ENCODE data around the gene REV3L. TPM values are rescaled to one million over a fixed set of nuclear protein-coding genes. Genes with fewer than 3 reads are reported as not detected.

REV3L gene
- polyA plus RNA-seq, 2 of the 4 experiments (the other 2 are of a cell fraction), result 4.1 to 12.4 TPM

- TF ChIP-seq NR3C1 (IDR thresholded peaks at IDR 0.05) (no peak), TP53 (CRISPR knock-in tag; IDR thresholded peaks at IDR 0.05) (no peak), FOSL2 (IDR thresholded peaks at IDR 0.05) (no peak), FOSL2 (CRISPR knock-in tag; IDR thresholded peaks at IDR 0.05) (no peak), CHD4 (IDR thresholded peaks at IDR 0.05; ENCODE audit: borderline replicate concordance) (no peak), ZSCAN20 (CRISPR knock-in tag; IDR thresholded peaks at IDR 0.05) (no peak), GATA3 (IDR thresholded peaks at IDR 0.05; ENCODE audit: borderline replicate concordance) (no peak), EP300 (IDR thresholded peaks at IDR 0.05) (no peak), BHLHE40 (IDR thresholded peaks at IDR 0.05; ENCODE audit: low read depth, low read length) (no peak), NPAS2 (CRISPR knock-in tag; IDR thresholded peaks at IDR 0.05; ENCODE audit: borderline replicate concordance) (no peak), RCOR1 (IDR thresholded peaks at IDR 0.05; ENCODE audit: low read depth, low read length) (no peak)
- TF ChIP-seq, protein P1, sequence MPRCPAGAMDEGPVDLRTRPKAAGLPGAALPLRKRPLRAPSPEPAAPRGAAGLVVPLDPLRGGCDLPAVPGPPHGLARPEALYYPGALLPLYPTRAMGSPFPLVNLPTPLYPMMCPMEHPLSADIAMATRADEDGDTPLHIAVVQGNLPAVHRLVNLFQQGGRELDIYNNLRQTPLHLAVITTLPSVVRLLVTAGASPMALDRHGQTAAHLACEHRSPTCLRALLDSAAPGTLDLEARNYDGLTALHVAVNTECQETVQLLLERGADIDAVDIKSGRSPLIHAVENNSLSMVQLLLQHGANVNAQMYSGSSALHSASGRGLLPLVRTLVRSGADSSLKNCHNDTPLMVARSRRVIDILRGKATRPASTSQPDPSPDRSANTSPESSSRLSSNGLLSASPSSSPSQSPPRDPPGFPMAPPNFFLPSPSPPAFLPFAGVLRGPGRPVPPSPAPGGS (IDR thresholded peaks at IDR 0.05), result no peak
- no peaks in the 10 kb centered on the region for H3K4me1 ChIP-seq
- POLR2A ChIA-PET, result no interaction called here
- H3K9me3 ChIP-seq, result no peaks in the 10 kb centered on the region
- no peak overlapping the region for H3K4me3 ChIP-seq
- DNase-seq (ENCODE audit: low read depth in 1 of 2, low spot score in 1 of 2) (no peak), FAIRE-seq (no peak), ATAC-seq (no peak)
- H3K4me2 ChIP-seq, result no peak overlapping the region
- 94% methylated on average over 8 of the region's 8 CpGs for whole genome bisulfite sequencing (ENCODE audit: missing lambda C conversion rate)
- H3K27ac ChIP-seq, result no peak overlapping the region
- CTCF ChIA-PET, result no interaction called here
These were observed 47.6 kb upstream of the REV3L start for GRCh38 chr6:111530667-111531066.

- POLR2A ChIA-PET, result no interaction called here
These were observed 47.2 kb upstream of the REV3L start for GRCh38 chr6:111530218-111530617.

GRCh38 chr6:111527367-111527766 is 44.3 kb upstream of the REV3L start:
- H3K27ac ChIP-seq, result no peak overlapping the region
- ATAC-seq (no peak), DNase-seq (ENCODE audit: low read depth in 1 of 2, low spot score in 1 of 2) (no peak), FAIRE-seq (no peak)
- no peaks in the 10 kb centered on the region for H3K4me1 ChIP-seq
- H3K4me3 ChIP-seq, result no peak overlapping the region
- no peak overlapping the region for H3K4me2 ChIP-seq
- POLR2A ChIA-PET, result no interaction called here
- no peaks in the 10 kb centered on the region for H3K9me3 ChIP-seq
- CTCF ChIA-PET, result no interaction called here
- TF ChIP-seq FOSL2 (IDR thresholded peaks at IDR 0.05) (no peak), FOSL2 (CRISPR knock-in tag; IDR thresholded peaks at IDR 0.05) (no peak), CHD4 (IDR thresholded peaks at IDR 0.05; ENCODE audit: borderline replicate concordance) (no peak), HOXB13 (CRISPR knock-in tag; IDR thresholded peaks at IDR 0.05; ENCODE audit: low read depth) (no peak), CBX8 (IDR thresholded peaks at IDR 0.05) (no peak), FOXS1 (CRISPR knock-in tag; IDR thresholded peaks at IDR 0.05) (no peak), RAD21 (conservative IDR thresholded peaks at IDR 0.05 in 1 of 2, IDR thresholded peaks at IDR 0.05 in 1 of 2) (no peak), NFE2L2 (conservative IDR thresholded peaks at IDR 0.05; ENCODE audit: low read length) (no peak), POLR2A (IDR thresholded peaks at IDR 0.05; ENCODE audit: low read length) (no peak), HEYL (CRISPR knock-in tag; IDR thresholded peaks at IDR 0.05) (no peak), SMC3 (IDR thresholded peaks at IDR 0.05) (no peak), REST (IDR thresholded peaks at IDR 0.05) (no peak), HOXB5 (CRISPR knock-in tag; IDR thresholded peaks at IDR 0.05) (no peak), E2F6 (IDR thresholded peaks at IDR 0.05; ENCODE audit: borderline replicate concordance, low read depth) (no peak)
- TF ChIP-seq, protein P2, sequence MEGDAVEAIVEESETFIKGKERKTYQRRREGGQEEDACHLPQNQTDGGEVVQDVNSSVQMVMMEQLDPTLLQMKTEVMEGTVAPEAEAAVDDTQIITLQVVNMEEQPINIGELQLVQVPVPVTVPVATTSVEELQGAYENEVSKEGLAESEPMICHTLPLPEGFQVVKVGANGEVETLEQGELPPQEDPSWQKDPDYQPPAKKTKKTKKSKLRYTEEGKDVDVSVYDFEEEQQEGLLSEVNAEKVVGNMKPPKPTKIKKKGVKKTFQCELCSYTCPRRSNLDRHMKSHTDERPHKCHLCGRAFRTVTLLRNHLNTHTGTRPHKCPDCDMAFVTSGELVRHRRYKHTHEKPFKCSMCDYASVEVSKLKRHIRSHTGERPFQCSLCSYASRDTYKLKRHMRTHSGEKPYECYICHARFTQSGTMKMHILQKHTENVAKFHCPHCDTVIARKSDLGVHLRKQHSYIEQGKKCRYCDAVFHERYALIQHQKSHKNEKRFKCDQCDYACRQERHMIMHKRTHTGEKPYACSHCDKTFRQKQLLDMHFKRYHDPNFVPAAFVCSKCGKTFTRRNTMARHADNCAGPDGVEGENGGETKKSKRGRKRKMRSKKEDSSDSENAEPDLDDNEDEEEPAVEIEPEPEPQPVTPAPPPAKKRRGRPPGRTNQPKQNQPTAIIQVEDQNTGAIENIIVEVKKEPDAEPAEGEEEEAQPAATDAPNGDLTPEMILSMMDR (IDR thresholded peaks at IDR 0.05), result no peak
- TF ChIP-seq, protein P3, sequence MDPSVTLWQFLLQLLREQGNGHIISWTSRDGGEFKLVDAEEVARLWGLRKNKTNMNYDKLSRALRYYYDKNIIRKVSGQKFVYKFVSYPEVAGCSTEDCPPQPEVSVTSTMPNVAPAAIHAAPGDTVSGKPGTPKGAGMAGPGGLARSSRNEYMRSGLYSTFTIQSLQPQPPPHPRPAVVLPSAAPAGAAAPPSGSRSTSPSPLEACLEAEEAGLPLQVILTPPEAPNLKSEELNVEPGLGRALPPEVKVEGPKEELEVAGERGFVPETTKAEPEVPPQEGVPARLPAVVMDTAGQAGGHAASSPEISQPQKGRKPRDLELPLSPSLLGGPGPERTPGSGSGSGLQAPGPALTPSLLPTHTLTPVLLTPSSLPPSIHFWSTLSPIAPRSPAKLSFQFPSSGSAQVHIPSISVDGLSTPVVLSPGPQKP (IDR thresholded peaks at IDR 0.05; ENCODE audit: low read depth, low read length), result no peak

More at GRCh38 chr6:111530218-111530617, 47.2 kb upstream of the REV3L start:
- Histone ChIP-seq H3K4me3 (no peak overlapping the region), H3K4me2 (no peak overlapping the region), H3K9me3 (no peaks in the 10 kb centered on the region), H3K27ac (no peak overlapping the region), H3K4me1 (no peaks in the 10 kb centered on the region)
- no peak for FAIRE-seq
- no peak for ATAC-seq
- CTCF ChIA-PET, result no interaction called here
- WGBS (ENCODE audit: missing lambda C conversion rate), result 73% methylated on average over 2 of the region's 2 CpGs
- no peak for DNase-seq (ENCODE audit: low read depth in 1 of 2, low spot score in 1 of 2)
- no peak for TF ChIP-seq CBX2 (IDR thresholded peaks at IDR 0.05; ENCODE audit: borderline replicate concordance, low read depth)
- no peak for TF ChIP-seq EHMT2 (IDR thresholded peaks at IDR 0.05; ENCODE audit: low read depth)
- TF ChIP-seq FOSL2 (IDR thresholded peaks at IDR 0.05), result no peak
- no peak for TF ChIP-seq FOSL2 (CRISPR knock-in tag; IDR thresholded peaks at IDR 0.05)
- TF ChIP-seq CHD2 (IDR thresholded peaks at IDR 0.05; ENCODE audit: low read length, partially characterized antibody), result no peak
- no peak for TF ChIP-seq FOSB (CRISPR knock-in tag; IDR thresholded peaks at IDR 0.05)
- TF ChIP-seq TP53 (CRISPR knock-in tag; IDR thresholded peaks at IDR 0.05), result no peak
- no peak for TF ChIP-seq MAZ (IDR thresholded peaks at IDR 0.05; ENCODE audit: borderline replicate concordance, low read depth, low read length)
- no peak for TF ChIP-seq GATA3 (IDR thresholded peaks at IDR 0.05; ENCODE audit: borderline replicate concordance)
- no peak for TF ChIP-seq RAD21 (conservative IDR thresholded peaks at IDR 0.05 in 1 of 2, IDR thresholded peaks at IDR 0.05 in 1 of 2)
- no peak for TF ChIP-seq CHD4 (IDR thresholded peaks at IDR 0.05; ENCODE audit: borderline replicate concordance)
- no peak for TF ChIP-seq EHF (CRISPR knock-in tag; IDR thresholded peaks at IDR 0.05)

All from A549 (cell line).